Umbilical cord (tissue), 2 donors: Measurements from ENCODE around the gene MAP4. TPM values are rescaled to one million over a fixed set of nuclear protein-coding genes. Genes with fewer than 3 reads are reported as not detected.
"Not testable (repeated sequence)": the region's sequence is repeated elsewhere in the genome, so short reads cannot be mapped to it uniquely, and the experiment has no call there.

Source experiments
- DNase-seq: peaks from one replicate; pipeline ENCODE4 v3.0.0-alpha.2; 2015; ENCODE audit warnings: low spot score
- total RNA-seq: library from RNA; depleted of rRNA; stranded (reverse); fragments of >200 nt; gene quantifications from one replicate; pipeline ENCODE4 v1.2.3, GENCODE V29; 2014; ENCODE audit warnings: low replicate concordance; ENCODE audit not compliant: insufficient read depth

MAP4 gene
- total RNA-seq, 1 donor from 2014 or later, result 54.9 TPM

DNA sequence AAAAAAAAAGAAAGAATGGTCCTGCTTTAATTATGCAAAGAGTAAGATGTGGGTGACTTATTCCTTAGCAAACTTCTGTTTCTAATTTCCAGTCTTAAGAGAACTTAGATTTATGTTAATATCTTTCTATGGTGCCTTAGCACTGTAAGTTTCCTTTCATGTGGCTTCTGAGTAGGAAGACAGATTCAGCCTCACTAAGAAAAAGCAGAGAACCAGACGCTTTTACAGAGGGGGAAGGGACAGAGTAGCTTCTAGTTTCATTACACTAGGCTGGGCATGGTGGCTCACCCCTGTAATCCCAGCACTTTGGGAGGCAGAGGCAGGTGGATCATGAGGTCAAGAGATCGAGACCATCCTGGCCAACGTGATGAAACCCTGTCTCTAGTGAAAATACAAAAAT is 118.3 kb downstream of the MAP4 start:
- DNase-seq, result no peak

DNA sequence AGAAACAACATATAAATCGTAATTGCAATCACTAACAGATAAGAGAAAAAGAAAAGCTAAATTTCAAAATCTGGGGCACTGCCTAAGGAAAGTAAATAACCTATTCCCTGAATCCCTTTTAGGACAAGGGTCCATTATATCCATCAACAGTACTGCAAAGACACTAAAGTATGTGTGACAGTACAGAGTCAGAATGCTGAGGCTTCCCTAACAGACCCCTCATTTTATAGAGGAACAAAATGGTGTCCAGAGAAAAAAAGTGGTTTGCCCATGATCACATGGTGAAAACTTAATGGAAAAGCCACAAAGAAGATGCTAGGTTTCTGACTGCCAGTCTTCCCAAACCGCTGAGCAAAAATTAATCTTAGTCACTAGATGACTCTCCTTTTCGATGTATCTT is 119.5 kb downstream of the MAP4 start:
- no peak for DNase-seq

DNA sequence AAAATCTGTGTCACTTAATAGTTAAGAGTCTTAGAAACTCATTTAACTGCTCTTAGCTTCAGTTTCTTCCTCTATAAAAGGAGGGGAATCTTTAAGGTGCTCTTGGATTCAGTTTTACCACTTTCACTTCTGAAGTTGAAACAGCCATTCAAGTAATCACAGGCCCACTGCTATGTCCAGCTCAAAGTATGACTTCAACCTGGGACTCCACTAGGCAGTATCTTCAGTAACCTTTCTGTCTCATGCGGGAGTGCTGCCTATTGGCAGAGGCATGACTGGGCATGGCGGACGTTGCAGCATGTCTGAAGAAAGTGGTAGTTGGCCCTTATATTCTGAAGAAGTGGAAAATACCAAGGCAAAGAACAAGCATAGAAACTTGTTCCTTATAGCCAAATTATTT is 121.0 kb downstream of the MAP4 start:
- no peak for DNase-seq

DNA sequence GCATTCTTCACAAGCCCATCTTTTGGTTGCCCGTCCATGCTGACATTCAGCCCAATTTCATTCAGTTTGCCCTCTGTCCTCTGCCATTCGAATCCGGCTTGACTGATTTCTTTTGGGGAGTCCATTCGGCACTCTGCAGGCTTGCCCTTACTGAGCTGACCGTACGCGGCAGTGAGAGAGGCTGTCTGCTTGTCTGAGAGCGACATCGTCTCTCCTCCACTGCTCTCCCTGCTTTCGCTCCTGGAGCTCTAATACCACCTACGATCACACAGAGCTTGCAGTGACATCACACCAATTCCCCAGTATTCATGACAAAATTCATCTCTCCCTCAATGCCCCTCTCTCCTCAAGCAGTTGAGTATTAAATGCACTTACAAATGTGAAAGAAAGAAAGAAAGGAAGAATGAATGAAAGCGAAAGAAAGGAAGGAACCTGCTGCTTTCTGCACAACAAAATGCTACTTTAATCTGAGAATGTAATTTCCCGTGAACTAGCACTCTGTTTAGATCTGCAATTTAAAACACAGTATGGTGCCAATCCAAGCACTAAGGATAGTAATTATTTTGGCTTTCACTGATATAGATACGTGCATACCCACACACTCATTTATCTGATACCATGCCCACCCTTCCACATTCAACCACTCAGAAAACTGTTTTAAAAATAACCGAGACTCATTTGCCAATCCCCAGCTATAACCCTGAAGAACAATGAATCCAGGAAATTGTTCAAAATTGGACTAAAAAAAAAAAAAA is 123.8 kb downstream of the MAP4 start:
- DNase-seq, result no peak

DNA sequence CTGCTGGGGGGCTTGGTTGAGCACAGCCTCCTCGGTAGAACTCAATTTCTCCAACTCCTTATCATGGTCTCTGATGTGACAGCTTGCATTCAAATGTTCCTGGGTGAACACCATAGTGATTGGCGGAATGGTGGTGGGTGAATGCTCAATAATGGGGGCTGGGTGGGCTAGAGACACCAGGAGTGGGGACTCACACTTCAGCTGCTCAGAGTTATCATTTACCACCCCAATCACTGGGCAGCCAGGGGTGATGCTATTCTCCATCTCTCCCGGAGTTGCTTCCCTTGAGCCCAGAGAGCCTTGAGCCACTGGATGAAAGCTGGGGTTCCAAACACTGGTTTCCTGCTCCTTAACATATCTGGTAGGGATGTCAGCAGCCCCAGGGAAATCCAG is 124.6 kb downstream of the MAP4 start:
- DNase-seq, result no peak

DNA sequence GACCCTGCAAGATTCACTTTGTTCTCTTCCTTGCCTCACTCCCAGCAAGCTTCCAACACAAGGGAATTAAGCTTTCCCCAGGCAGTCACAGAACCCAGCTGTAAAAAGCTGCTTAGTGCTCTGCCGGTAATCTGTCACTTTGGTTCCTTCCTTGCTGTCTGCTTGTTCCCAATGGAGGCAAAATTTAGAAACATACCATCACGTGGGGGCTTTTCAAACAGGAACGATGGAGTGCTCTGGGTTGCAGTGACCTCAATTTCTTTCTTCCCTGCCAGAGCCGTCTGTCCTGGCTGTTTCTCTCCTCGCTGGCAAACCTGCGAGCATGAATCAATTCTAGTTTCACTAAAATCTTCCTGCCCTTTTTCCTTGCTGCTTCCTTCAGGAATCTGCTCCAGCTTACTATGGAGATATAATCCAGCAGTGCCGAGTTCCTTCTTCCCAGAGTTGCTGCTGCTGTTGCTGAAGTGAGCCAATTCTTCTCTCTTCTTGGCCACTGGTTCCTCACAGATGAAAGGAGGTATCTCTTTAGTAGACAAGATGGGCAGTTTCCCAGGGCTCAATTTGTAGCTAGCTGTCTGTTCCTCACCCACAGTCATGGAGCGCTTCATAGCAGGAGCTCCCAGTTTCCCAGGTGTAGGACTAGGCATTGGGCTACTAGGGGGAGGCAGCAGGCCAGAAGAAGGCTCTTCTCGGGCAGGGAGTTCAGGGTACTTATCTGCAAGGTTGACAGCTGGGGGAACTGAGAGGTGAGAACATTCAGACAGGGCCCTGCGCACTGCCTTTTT is 125.2 kb downstream of the MAP4 start:
- DNase-seq, result peak; percentile 49

DNA sequence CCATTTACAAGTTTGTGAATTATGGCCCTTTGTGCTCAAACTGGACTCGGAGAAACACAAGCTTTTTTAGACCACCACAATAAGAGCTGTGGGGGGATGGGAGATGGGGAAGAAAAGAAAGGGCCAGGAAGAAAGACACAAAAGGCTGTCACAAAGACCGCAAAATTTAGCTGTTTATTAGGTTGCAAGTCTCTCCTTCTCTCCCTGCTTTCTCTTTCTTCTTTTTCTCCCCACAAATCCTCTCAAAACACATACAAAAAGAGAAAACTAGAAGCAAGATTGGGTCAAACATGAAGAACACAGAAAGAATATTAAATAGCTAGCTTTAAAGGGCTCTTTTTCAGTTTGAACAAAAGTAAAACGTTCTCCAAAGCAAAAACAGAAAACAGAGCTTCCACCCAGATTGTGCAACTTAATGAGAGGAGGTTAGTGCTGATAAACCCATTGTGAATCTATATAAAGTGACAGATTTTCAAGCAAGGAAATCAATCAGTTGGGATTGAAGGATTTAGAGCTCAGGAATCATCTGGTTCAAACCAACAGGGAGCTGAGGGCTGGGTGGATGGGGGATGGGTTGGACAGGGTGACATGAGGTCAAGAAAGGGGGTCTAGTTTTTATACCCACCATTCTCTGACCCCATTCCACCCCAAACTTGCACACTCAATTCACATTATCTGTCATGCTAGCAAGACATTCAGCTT is 125.9 kb downstream of the MAP4 start:
- peak; percentile 21 for DNase-seq

DNA sequence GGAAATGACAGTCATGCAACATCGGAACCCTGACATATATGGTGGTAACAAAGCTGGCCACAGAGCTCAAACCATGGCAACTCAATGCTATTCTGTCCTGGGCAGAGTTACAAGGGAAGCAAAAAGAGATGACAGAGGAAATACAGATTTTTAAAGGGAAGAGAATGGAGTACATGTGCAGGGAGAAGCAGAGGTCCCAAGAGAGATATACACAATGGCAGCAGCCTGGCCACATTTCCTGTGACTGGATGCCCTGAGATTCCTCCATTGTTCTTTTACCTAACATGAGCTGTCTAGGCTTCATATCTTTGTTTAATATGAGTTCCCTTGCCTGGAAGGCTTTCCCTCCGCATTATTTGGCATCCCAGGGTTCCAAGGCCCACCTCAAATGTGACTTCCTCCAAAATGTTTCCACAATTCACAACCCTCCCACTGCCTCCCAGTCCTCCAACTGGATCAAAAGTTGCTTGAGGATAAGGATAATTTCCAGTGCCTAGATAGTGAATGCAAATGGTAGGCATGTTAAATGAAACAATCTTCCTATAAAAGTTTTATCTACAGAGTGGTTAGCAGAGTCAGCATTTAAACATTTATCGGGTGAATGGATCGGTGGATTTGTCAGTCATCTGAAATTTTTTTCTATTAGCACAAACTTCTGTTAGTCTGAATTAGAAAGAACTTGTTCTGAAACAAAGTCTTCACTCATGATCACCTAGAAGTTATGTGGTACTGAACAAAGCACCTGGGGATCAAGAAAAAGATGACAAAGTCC is 127.0 kb downstream of the MAP4 start:
- no peak for DNase-seq

DNA sequence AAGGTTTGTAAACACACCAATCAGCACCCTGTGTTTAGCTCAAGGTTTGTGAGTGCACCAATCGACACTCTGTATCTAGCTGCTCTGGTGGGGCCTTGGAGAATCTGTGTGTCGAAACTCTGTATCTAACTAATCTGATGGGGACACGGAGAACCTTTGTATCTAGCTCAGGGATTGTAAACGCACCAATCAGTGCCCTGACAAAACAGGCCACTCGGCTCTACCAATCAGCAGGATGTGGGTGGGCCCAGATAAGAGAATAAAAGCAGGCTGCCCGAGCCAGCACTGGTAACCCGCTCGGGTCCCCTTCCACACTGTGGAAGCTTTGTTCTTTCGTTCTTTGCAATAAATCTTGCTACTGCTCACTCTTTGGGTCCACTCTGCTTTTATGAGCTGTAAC is 128.2 kb downstream of the MAP4 start:
- not testable (repeated sequence) for DNase-seq

DNA sequence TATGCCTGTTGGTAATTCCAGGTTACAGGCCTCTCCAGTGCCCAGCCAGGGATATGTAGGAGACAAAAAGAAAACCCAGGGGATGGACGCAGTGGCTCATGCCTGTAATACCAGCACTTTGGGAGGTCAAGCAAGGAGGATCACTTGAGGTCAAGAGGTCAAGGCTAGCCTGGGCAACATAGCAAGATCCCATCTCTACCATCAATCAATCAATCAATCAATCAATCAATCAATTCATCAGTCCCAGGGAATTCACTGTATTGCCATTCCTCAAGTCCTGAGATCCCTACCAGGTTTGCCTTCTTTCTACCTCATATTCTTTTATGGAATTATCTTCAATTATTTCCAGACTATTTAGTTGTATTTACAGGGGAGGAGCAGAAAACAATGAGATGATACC is 131.0 kb downstream of the MAP4 start:
- DNase-seq, result no peak

DNA sequence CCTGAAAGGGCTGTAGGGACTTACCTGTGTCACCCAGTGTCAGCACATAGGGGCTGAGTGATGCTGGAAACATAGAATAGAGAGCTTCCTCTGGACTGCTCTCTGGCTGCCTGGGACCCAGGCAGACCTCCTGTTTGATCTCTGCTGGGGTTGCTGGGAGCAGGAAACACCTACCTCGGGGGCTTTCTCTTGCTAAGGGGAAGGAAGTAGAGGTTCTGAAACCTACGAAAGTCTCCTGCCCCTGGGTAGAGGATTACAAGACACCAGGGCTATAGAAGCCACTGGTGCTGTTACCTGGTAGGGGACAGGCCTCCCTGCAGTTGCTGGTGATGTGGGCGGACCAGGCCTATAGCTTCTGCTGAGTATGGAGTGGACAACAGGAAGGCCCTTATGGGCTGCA is 131.6 kb downstream of the MAP4 start:
- no peak for DNase-seq

DNA sequence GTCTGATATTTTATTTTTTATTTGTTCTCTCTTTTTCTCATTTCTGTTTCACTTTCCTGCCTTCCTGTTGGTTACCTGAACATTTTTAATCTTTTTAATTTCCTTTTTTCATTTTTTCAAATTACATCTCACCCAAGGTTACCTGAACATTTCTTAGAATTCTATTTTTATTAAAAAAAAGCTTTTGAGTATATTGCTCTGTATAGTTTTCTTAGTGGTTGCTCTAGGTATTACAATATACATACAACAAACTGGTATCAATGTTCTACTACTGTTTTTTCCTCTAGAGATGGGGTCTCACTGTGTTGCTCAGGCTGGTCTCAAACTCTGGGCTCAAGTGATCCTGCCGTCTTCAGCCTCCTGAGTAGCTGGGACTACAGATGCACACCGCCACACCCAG is 133.9 kb downstream of the MAP4 start:
- DNase-seq, result no peak

DNA sequence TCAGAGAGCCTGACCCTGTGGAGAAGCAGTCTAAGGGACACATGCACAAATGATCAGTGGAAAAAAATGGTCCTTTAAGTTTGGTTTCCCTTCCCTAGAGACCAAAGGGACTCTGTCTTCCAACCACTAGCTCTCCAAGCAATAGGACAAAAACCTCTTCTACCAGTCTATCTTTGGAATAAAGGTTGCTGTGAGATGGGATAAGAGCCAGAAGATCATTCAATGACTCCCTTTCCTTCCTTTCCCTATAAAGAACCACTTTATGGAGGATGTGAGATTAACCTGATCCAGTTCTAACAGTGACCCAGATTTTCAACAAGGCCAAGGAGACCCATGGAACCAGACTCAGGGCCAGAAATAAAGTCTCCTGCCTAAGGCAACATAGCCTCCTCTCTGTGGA is 138.5 kb downstream of the MAP4 start:
- no peak for DNase-seq

DNA sequence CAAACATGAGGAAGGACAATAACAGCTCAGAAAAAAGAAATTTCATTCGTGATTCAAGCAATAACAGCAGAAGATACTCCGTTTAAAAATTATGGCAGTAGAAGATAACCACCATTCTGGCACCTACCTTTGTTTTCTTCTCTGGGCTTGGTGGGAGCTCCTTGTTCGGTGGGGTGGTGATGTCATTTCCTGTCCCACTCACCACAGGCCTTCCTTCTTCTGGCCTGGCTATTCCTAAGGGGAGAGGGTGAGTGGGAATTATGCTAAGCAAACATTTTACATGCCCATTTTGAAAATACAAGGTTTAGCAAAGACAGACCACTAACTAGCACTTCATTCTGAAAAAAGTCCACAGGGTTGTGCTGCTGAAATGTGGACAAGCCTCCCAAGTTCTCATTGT is 138.9 kb downstream of the MAP4 start:
- no peak for DNase-seq

DNA sequence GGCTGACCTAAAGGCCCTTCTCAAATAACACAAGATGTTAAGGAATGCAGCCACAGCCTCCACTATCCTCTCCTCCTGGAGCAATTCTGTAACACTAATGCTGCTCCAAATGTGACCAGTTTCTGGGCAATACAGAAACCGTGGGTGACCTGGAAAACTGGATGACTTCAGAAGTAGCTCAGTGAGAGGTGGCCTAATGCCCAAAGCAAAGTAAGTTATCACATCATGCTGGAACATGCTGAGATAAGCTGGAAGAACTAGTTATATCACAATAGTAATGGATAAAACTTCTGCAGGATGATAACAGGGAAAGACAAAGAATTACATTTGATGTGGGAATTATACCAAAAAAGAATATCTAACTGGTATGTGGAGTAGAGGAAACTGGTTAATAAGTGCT is 141.3 kb downstream of the MAP4 start:
- peak; percentile 36 for DNase-seq

DNA sequence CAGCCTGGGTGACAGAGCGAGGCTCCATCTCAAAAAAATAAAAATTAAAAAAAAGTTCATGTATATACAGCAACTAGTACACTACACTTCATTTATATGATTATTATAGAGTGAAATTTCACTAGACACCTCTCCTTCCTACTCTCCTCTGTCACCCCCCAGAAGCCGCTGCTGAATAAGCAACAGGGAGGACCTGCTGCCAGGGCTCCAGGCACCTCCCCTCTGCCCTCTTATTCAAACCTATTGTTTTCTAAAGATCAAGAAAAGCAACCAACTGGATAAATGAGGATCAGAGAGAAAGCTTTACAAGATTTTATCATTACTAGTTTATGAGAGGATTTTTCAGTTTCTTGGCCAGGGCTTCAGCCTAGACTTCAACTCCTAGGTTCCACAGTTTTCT is 141.8 kb downstream of the MAP4 start:
- no peak for DNase-seq

DNA sequence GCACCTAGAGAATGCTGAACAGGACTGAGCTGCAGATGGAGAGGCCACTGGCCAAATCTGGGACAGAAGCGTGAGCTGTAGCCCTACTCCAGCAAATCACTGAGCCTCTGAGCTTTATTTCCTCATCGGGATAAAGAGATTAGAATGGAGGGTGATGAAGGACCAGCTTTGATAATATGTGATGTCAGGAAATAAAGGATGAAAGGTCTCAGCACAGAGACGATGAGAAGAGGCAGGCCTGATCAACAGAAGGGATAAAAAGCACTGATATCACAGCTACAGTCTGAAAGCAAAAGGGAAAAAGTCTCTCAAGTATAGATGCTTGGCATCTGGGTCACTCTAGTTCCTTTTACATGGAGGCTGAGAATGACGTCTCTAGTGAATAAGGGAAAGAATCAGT is 143.3 kb downstream of the MAP4 start:
- DNase-seq, result peak; percentile 64

DNA sequence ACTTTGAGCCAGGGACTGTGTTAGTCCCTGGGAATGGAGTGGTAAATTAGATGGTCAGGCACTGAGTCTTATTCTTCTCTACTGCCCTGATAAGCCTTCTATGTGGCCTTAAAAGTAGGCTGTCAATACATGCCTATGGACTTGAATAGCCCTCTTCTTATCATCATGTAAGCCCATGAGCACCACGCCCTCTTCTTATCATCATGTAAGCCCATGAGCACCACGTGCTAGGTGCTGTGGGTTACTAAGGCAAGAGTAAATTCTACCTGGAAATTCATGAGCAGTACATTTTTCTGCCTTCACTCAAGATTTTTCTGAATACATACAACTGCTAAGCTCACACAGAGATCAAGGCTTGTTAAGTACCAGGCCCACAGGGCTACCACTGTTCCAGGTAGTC is 144.8 kb downstream of the MAP4 start:
- DNase-seq, result no peak

DNA sequence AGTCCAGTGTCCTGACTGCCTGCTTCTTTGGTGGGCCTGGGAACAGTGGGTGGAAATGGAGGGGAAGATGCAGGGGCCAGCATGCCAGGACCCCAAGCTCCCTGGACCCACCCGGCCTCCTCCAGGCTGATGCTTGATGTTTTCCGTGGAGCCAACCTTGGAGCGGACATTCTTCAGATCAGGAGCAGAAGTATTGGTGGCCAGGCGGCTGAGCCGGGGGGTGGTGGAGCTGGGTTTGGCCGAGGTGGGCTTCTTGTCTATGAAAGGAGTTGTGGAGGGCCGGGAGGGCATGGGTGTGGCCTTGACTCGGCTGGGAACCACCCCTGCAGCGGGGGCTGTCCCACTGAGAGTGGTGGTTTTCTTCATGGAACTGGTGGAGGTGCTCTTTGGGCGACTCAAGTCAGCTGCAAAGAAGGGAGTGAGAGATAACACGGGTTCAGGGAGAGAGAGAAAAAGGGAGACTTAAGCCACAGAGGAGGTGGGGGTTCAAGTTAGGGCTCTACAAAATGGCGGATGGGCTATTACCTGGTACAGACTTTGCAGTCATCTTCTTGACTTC is 145.4 kb downstream of the MAP4 start:
- no peak for DNase-seq

DNA sequence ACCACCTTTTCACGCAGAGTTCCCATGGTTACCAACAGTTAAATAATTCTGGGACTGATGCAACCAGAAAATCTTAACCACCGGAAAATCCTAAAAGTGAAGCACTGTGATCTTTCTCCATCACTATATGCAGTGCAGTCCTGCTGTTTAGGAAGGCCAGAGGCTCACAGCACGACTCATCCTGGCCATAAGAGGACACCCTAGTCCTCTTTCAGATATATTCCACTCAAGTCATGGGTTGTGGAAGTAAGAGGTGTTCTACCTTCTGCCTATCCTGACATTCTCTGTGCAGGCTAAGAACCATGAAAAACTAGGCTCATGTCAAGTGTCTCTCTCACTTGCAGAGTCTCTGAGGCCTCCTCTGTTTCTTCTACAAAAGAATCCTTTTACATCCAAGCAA is 146.1 kb downstream of the MAP4 start:
- DNase-seq, result no peak

DNA sequence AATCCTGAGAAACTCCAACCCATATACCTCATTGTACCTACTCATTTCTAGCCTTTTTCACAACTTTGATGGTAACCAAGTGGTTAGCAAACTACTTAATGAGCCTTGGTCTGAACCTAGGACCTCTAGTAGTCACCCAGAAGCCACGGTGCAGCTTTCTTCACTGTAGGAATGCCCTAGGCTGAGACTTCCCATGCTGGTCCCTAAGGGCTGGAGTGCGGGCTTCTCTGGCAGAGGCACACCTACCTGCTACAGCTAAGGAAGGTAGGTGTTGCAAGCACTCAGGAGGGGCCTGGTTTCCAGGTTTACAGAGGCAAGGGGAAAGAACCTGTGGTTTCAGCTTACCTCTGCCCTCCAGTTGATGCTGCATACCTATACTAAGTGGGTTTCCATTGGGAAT is 147.9 kb downstream of the MAP4 start:
- DNase-seq, result no peak
